HepG2 (cell line): ENCODE data around the gene SP1.

Experiments
- PAX8 ChIP-seq: sonication (generic); formaldehyde crosslinking; IDR thresholded peaks from 2 replicates; pipeline ENCODE4 v1.8.0; 2022; ENCODE audit warnings: mild to moderate bottlenecking, missing genetic modification reagents, borderline replicate concordance
- POLR2A ChIP-seq, 2 experiments: IDR thresholded peaks; 2 replicates each; pipeline ENCODE4 v1.6.1; 2011; ENCODE audit warnings: low read depth in 2 of 2, low read length in 2 of 2, mild to moderate bottlenecking in 1 of 2, moderate library complexity in 1 of 2; ENCODE audit not compliant: insufficient read depth in 1 of 2
- POLR2AphosphoS5 ChIP-seq: IDR thresholded peaks from 2 replicates; pipeline ENCODE4 v1.6.1; 2012; ENCODE audit warnings: low read depth, low read length
- ZNF589 ChIP-seq: sonication (generic); formaldehyde crosslinking; conservative IDR thresholded peaks from 2 replicates; pipeline ENCODE4 v1.8.0; 2022; ENCODE audit warnings: mild to moderate bottlenecking, moderate library complexity, missing genetic modification reagents
- TF ChIP-seq, protein P1 (sequence below): sonication (generic); formaldehyde crosslinking; IDR thresholded peaks from 2 replicates; pipeline ENCODE4 v1.5.0; 2020; ENCODE audit warnings: mild to moderate bottlenecking, missing genetic modification reagents, moderate library complexity

DNA sequence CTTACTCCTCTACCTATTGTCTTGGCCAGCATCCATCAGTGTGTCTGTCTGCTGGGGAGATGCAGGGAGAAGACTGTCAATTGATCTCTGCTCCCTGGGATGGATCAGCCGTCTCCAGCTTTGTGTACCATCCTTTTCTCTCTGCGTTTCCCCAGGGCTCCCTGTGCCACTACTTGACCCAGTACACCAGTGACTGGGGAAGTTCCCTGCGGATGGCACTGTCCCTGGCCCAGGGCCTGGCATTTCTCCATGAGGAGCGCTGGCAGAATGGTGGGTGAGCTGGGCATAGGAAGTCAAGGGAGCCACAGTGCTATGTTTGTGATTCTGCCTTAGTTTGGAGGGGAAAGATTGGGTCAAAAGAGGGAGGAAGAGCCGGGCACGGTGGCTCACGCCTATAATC is 48.8 kb downstream of the SP1 start:
- no peak for TF ChIP-seq POLR2A (IDR thresholded peaks at IDR 0.05; ENCODE audit: insufficient read depth in 1 of 2, low read depth in 2 of 2, low read length in 2 of 2)
- TF ChIP-seq POLR2AphosphoS5 = no peak
- no peak for TF ChIP-seq ZNF589 (CRISPR knock-in tag)
- TF ChIP-seq, protein P1, sequence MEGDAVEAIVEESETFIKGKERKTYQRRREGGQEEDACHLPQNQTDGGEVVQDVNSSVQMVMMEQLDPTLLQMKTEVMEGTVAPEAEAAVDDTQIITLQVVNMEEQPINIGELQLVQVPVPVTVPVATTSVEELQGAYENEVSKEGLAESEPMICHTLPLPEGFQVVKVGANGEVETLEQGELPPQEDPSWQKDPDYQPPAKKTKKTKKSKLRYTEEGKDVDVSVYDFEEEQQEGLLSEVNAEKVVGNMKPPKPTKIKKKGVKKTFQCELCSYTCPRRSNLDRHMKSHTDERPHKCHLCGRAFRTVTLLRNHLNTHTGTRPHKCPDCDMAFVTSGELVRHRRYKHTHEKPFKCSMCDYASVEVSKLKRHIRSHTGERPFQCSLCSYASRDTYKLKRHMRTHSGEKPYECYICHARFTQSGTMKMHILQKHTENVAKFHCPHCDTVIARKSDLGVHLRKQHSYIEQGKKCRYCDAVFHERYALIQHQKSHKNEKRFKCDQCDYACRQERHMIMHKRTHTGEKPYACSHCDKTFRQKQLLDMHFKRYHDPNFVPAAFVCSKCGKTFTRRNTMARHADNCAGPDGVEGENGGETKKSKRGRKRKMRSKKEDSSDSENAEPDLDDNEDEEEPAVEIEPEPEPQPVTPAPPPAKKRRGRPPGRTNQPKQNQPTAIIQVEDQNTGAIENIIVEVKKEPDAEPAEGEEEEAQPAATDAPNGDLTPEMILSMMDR (CRISPR knock-in tag) = no peak
- TF ChIP-seq PAX8 (CRISPR knock-in tag) = no peak
